GM23338 (cell line): ENCODE measurements around the gene SASH1. TPM values are rescaled to one million over a fixed set of nuclear protein-coding genes. Genes with fewer than 3 reads are reported as not detected.

Experiments
- ATAC-seq: fragments of 200-7000 bp; cut with Tn5 transposase; 3 replicates; pipeline ENCODE4 v1.9.1; 2020
- DNase-seq: peaks from one replicate; pipeline ENCODE4 v3.0.0-alpha.2; 2015; ENCODE audit warnings: low spot score
- H2AFZ ChIP-seq: fragments of 200-600 bp; sonication (generic); 2 replicates; pipeline ENCODE4 v1.8.0; 2016; ENCODE audit warnings: antibody characterized with exemption, mild to moderate bottlenecking, moderate library complexity
- H3F3A ChIP-seq: fragments of 200-600 bp; sonication (generic); replicated peaks from 2 replicates; pipeline ENCODE4 v1.8.0; 2017; ENCODE audit warnings: antibody characterized with exemption, mixed run types, low read depth
- H3K27ac ChIP-seq: fragments of 200-600 bp; sonication (generic); 2 replicates; pipeline ENCODE4 v1.6.1; 2016; ENCODE audit warnings: low read depth
- H3K27me3 ChIP-seq: fragments of 200-600 bp; sonication (generic); 2 replicates; pipeline ENCODE4 v1.8.0; 2016; ENCODE audit warnings: mild to moderate bottlenecking, mixed run types, moderate library complexity; ENCODE audit not compliant: insufficient read depth
- H3K36me3 ChIP-seq: fragments of 200-600 bp; sonication (generic); 2 replicates; pipeline ENCODE4 v1.8.0; 2016; ENCODE audit warnings: mild to moderate bottlenecking; ENCODE audit not compliant: insufficient read depth
- H3K4me1 ChIP-seq: fragments of 200-600 bp; sonication (generic); 2 replicates; pipeline ENCODE4 v1.8.0; 2016; ENCODE audit warnings: mild to moderate bottlenecking, moderate library complexity; ENCODE audit not compliant: insufficient read depth
- H3K4me2 ChIP-seq: fragments of 200-600 bp; sonication (generic); 2 replicates; pipeline ENCODE4 v1.7.1; 2017; ENCODE audit warnings: mixed run types
- H3K4me3 ChIP-seq: fragments of 200-600 bp; sonication (generic); 2 replicates; pipeline ENCODE4 v1.6.1; 2016; ENCODE audit warnings: mixed run types
- H3K79me2 ChIP-seq: fragments of 200-600 bp; sonication (generic); replicated peaks from 2 replicates; pipeline ENCODE4 v1.8.0; 2017; ENCODE audit warnings: mild to moderate bottlenecking; ENCODE audit not compliant: insufficient read depth
- H3K9me2 ChIP-seq: fragments of 200-600 bp; sonication (generic); 2 replicates; pipeline ENCODE4 v1.8.0; 2017; ENCODE audit not compliant: insufficient read depth
- H4K20me1 ChIP-seq: fragments of 200-600 bp; sonication (generic); replicated peaks from 2 replicates; pipeline ENCODE4 v1.8.0; 2017; ENCODE audit warnings: mild to moderate bottlenecking; ENCODE audit not compliant: insufficient read depth
- H3K27ac Mint-ChIP-seq: 2 replicates; pipeline ENCODE4 v1.8.0; 2020; ENCODE audit warnings: inconsistent platforms, mild to moderate bottlenecking, moderate library complexity, mixed read lengths
- H3K27me3 Mint-ChIP-seq: 3 replicates; pipeline ENCODE4 v1.8.0; 2022; ENCODE audit warnings: low read depth, mild to moderate bottlenecking, moderate library complexity, mixed read lengths, inconsistent platforms; ENCODE audit not compliant: insufficient read depth, poor library complexity
- H3K36me3 Mint-ChIP-seq: 3 replicates; pipeline ENCODE4 v1.8.0; 2021; ENCODE audit warnings: low read depth, mild to moderate bottlenecking, inconsistent platforms, moderate library complexity, mixed read lengths
- H3K4me1 Mint-ChIP-seq: 3 replicates; pipeline ENCODE4 v1.8.0; 2020; ENCODE audit warnings: mild to moderate bottlenecking, inconsistent platforms, mixed read lengths
- H3K4me3 Mint-ChIP-seq: 3 replicates; pipeline ENCODE4 v1.8.0; 2021; ENCODE audit warnings: moderate library complexity, mild to moderate bottlenecking, inconsistent platforms, mixed read lengths
- H3K9me3 Mint-ChIP-seq: 3 replicates; pipeline ENCODE4 v1.8.0; 2020; ENCODE audit warnings: moderate library complexity, mild to moderate bottlenecking, inconsistent platforms, mixed read lengths
- CTCF ChIP-seq, 2 experiments: fragments of 200-600 bp in 1 of 2; sonication (generic) in 1 of 2; conservative IDR thresholded peaks; 2 replicates each; pipeline versions ENCODE4 v1.5.1 to v1.6.1; 2016 to 2017; ENCODE audit warnings: antibody characterized with exemption in 2 of 2, low read depth in 2 of 2, mild to moderate bottlenecking in 2 of 2, moderate library complexity in 1 of 2
- POLR2AphosphoS5 ChIP-seq: IDR thresholded peaks from 2 replicates; pipeline ENCODE4 v1.6.1; 2016; ENCODE audit warnings: antibody characterized with exemption, low read depth
- polyA plus RNA-seq: library from polyadenylated mRNA; unstranded; fragments of >200 nt; fragmentation: Nextera tagmentation; extraction: Ambion mirVana; gene quantifications from 2 replicates; pipeline ENCODE4 v1.2.1, GENCODE V29; 2016
- total RNA-seq: library from RNA; depleted of rRNA; stranded (reverse); fragments of >200 nt; shearing (Covaris generic); gene quantifications from 2 replicates; pipeline ENCODE4 v1.2.3, GENCODE V29; 2014
- TF ChIP-seq, protein P1 (sequence below): fragments of 250-450 bp; sonication (Bioruptor Pico); IDR thresholded peaks from 2 replicates; pipeline ENCODE4 v1.5.0; 2020; ENCODE audit warnings: mild to moderate bottlenecking, moderate library complexity

Gene SASH1
- total and polyA plus RNA-seq, 2 experiments from 2014 or later: 8.2 to 30.2 TPM

DNA sequence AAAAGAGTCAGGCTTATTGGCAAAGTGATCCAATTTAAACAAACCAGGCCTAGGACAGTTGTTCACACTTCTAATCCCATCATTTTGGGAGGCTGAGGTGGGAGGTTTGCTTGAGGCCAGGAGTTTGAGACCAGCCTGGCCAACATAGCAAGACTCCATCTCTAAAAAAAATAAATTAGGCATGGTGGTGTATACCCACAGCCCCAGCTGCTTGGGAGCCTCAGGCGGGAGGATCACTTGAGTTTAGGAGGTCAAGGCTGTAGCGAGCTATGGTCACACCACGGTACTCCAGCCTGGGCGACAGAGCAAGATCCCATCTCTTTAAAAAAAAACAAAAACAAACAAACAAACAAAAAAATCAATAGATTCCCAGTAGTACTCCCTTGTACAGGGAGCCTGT, 86.8 kb downstream of the SASH1 start:
- DNase-seq (no peak), ATAC-seq (no peak)

More for the DNA sequence above, 86.8 kb downstream of the SASH1 start:
- no peak overlapping the region for H2AFZ ChIP-seq
- no peaks in the 10 kb centered on the region for H3K9me2 ChIP-seq
- Mint-ChIP-seq H3K27me3 (peaks cover 2% of the 10 kb centered on the region), H3K4me1 (peaks cover 10% of the 10 kb centered on the region), H3K36me3 (no peaks in the 10 kb centered on the region), H3K27ac (no peak overlapping the region), H3K9me3 (no peaks in the 10 kb centered on the region), H3K4me3 (no peak overlapping the region)
- peaks cover 4% of the 10 kb centered on the region for H3K4me1 ChIP-seq
- TF ChIP-seq, protein P1, sequence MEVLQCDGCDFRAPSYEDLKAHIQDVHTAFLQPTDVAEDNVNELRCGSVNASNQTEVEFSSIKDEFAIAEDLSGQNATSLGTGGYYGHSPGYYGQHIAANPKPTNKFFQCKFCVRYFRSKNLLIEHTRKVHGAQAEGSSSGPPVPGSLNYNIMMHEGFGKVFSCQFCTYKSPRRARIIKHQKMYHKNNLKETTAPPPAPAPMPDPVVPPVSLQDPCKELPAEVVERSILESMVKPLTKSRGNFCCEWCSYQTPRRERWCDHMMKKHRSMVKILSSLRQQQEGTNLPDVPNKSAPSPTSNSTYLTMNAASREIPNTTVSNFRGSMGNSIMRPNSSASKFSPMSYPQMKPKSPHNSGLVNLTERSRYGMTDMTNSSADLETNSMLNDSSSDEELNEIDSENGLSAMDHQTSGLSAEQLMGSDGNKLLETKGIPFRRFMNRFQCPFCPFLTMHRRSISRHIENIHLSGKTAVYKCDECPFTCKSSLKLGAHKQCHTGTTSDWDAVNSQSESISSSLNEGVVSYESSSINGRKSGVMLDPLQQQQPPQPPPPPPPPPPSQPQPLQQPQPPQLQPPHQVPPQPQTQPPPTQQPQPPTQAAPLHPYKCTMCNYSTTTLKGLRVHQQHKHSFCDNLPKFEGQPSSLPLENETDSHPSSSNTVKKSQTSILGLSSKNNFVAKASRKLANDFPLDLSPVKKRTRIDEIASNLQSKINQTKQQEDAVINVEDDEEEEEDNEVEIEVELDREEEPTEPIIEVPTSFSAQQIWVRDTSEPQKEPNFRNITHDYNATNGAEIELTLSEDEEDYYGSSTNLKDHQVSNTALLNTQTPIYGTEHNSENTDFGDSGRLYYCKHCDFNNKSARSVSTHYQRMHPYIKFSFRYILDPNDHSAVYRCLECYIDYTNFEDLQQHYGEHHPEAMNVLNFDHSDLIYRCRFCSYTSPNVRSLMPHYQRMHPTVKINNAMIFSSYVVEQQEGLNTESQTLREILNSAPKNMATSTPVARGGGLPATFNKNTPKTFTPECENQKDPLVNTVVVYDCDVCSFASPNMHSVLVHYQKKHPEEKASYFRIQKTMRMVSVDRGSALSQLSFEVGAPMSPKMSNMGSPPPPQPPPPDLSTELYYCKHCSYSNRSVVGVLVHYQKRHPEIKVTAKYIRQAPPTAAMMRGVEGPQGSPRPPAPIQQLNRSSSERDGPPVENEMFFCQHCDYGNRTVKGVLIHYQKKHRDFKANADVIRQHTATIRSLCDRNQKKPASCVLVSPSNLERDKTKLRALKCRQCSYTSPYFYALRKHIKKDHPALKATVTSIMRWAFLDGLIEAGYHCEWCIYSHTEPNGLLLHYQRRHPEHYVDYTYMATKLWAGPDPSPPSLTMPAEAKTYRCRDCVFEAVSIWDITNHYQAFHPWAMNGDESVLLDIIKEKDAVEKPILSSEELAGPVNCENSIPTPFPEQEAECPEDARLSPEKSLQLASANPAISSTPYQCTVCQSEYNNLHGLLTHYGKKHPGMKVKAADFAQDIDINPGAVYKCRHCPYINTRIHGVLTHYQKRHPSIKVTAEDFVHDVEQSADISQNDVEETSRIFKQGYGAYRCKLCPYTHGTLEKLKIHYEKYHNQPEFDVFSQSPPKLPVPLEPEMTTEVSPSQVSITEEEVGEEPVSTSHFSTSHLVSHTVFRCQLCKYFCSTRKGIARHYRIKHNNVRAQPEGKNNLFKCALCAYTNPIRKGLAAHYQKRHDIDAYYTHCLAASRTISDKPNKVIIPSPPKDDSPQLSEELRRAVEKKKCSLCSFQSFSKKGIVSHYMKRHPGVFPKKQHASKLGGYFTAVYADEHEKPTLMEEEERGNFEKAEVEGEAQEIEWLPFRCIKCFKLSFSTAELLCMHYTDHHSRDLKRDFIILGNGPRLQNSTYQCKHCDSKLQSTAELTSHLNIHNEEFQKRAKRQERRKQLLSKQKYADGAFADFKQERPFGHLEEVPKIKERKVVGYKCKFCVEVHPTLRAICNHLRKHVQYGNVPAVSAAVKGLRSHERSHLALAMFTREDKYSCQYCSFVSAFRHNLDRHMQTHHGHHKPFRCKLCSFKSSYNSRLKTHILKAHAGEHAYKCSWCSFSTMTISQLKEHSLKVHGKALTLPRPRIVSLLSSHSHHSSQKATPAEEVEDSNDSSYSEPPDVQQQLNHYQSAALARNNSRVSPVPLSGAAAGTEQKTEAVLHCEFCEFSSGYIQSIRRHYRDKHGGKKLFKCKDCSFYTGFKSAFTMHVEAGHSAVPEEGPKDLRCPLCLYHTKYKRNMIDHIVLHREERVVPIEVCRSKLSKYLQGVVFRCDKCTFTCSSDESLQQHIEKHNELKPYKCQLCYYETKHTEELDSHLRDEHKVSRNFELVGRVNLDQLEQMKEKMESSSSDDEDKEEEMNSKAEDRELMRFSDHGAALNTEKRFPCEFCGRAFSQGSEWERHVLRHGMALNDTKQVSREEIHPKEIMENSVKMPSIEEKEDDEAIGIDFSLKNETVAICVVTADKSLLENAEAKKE (CRISPR knock-in tag): no peak
- TF ChIP-seq POLR2AphosphoS5 (no peak), CTCF (conservative IDR thresholded peaks at IDR 0.05; ENCODE audit: low read depth in 2 of 2) (no peak)
- no peak overlapping the region for H3K27ac ChIP-seq
- no peaks in the 10 kb centered on the region for H3K27me3 ChIP-seq
- H3K4me3 ChIP-seq: no peak overlapping the region
- no peak overlapping the region for H3K4me2 ChIP-seq
- H3K79me2 ChIP-seq: no peaks in the 10 kb centered on the region
- H3F3A ChIP-seq: no peaks in the 10 kb centered on the region
- no peaks in the 10 kb centered on the region; the same call in none of the 2 replicates for H4K20me1 ChIP-seq
- no peaks in the 10 kb centered on the region for H3K36me3 ChIP-seq
